Measurements from ENCODE around the gene ALG2. TPM values are rescaled to one million over a fixed set of nuclear protein-coding genes. Genes with fewer than 3 reads are reported as not detected.

ALG2 gene
- total and polyA plus RNA-seq, 2 of the 13 experiments (the other 11 are each of a cell fraction or from before 2014, with no cell fraction given), result 46.2 to 49.0 TPM

DNA sequence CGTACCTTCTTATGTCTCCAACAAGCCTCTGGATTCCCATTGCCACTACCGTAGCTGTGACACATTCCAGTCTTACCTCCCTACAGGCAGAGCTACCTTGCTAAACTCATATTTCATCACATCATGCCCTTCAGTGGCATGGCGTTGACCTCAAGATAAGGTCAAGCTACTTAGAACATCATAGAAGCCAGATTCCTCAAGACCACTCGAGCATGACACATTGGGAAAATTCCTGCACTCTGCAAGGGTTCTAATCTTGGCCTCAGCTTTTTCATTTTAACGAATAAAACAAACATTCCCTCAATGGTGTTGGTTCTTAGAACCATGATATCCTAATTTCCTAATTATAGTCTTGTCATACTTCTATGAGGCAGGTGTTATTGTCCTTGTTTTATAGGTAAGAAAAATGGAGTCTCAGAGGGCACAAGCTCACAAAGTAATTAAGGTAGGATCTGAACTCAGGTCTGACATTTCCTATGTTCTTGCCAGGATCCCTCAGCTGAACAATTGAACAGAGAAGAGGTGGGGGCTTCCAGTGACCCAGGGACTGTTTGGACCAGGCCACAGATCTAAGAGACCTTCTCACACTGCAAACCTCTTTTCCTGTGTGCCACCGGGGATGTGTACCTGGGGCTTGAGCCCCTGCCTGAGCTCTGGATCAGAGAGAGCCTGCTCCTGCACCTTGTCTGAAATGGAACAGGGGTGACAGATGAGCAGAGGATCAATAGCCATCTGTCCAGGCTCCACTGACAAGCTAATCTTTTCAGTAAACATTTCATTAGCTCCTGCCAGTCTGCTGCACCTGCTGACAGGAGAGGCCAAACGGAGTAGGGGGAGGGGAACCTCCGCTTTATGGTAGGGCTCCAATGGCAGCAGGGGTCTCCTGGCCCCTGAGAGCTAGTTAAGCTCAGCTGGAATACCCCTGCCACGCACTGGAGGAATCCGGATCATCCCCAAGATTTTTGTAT lies 49.3 kb downstream of the ALG2 start (continued):
- TF ChIP-seq, protein P1, sequence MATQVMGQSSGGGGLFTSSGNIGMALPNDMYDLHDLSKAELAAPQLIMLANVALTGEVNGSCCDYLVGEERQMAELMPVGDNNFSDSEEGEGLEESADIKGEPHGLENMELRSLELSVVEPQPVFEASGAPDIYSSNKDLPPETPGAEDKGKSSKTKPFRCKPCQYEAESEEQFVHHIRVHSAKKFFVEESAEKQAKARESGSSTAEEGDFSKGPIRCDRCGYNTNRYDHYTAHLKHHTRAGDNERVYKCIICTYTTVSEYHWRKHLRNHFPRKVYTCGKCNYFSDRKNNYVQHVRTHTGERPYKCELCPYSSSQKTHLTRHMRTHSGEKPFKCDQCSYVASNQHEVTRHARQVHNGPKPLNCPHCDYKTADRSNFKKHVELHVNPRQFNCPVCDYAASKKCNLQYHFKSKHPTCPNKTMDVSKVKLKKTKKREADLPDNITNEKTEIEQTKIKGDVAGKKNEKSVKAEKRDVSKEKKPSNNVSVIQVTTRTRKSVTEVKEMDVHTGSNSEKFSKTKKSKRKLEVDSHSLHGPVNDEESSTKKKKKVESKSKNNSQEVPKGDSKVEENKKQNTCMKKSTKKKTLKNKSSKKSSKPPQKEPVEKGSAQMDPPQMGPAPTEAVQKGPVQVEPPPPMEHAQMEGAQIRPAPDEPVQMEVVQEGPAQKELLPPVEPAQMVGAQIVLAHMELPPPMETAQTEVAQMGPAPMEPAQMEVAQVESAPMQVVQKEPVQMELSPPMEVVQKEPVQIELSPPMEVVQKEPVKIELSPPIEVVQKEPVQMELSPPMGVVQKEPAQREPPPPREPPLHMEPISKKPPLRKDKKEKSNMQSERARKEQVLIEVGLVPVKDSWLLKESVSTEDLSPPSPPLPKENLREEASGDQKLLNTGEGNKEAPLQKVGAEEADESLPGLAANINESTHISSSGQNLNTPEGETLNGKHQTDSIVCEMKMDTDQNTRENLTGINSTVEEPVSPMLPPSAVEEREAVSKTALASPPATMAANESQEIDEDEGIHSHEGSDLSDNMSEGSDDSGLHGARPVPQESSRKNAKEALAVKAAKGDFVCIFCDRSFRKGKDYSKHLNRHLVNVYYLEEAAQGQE (IDR thresholded peaks at IDR 0.05; ENCODE audit: borderline replicate concordance in 1 of 2, low read depth in 1 of 2, low read length in 2 of 2), result no peak
- TF ChIP-seq MEIS1 (CRISPR knock-in tag; IDR thresholded peaks at IDR 0.05; ENCODE audit: borderline replicate concordance) (peak; percentile 99), ZNF124 (CRISPR knock-in tag; IDR thresholded peaks at IDR 0.05) (no peak), MIER3 (CRISPR knock-in tag; IDR thresholded peaks at IDR 0.05; ENCODE audit: borderline replicate concordance) (peak; percentile 48; the same call in 1 of the 2 replicates), EP300 (IDR thresholded peaks at IDR 0.05; ENCODE audit: low read depth in 2 of 2, low read length in 2 of 2) (peak in 1 of 2 experiments; percentile 81; a peak in 2 of 4 replicates), EP300 (CRISPR knock-in tag; IDR thresholded peaks at IDR 0.05; ENCODE audit: borderline replicate concordance) (peak; percentile 72; the same call in 1 of the 2 replicates), MYNN (CRISPR knock-in tag; IDR thresholded peaks at IDR 0.05; ENCODE audit: low read depth) (no peak), BRCA1 (CRISPR knock-in tag; IDR thresholded peaks at IDR 0.05) (no peak), BORCS8-MEF2B (CRISPR knock-in tag; IDR thresholded peaks at IDR 0.05) (peak; percentile 82), ZNF850 (CRISPR knock-in tag; conservative IDR thresholded peaks at IDR 0.05) (no peak), CENPT (CRISPR knock-in tag; IDR thresholded peaks at IDR 0.05; ENCODE audit: low read depth) (no peak), ZFP41 (CRISPR knock-in tag; IDR thresholded peaks at IDR 0.05; ENCODE audit: borderline replicate concordance) (no peak), TFDP2 (CRISPR knock-in tag; IDR thresholded peaks at IDR 0.05) (no peak), ZNF350 (CRISPR knock-in tag; IDR thresholded peaks at IDR 0.05; ENCODE audit: borderline replicate concordance, low read depth) (no peak; the same call in 1 of the 2 replicates), FOXO1 (CRISPR knock-in tag; IDR thresholded peaks at IDR 0.05) (peak; percentile 86), NR2F6 (IDR thresholded peaks at IDR 0.05) (0 out of 2 replicates have a peak, but pooled peaks have one; percentile 35), NR2F6 (CRISPR knock-in tag; IDR thresholded peaks at IDR 0.05) (peak; percentile 74), EZH2 (conservative IDR thresholded peaks at IDR 0.05; ENCODE audit: low read depth, low read length) (no peak), ZNF558 (CRISPR knock-in tag; IDR thresholded peaks at IDR 0.05; ENCODE audit: borderline replicate concordance) (no peak), MIER2 (CRISPR knock-in tag; IDR thresholded peaks at IDR 0.05) (peak; percentile 52; the same call in 1 of the 2 replicates)
- TF ChIP-seq, protein P2, sequence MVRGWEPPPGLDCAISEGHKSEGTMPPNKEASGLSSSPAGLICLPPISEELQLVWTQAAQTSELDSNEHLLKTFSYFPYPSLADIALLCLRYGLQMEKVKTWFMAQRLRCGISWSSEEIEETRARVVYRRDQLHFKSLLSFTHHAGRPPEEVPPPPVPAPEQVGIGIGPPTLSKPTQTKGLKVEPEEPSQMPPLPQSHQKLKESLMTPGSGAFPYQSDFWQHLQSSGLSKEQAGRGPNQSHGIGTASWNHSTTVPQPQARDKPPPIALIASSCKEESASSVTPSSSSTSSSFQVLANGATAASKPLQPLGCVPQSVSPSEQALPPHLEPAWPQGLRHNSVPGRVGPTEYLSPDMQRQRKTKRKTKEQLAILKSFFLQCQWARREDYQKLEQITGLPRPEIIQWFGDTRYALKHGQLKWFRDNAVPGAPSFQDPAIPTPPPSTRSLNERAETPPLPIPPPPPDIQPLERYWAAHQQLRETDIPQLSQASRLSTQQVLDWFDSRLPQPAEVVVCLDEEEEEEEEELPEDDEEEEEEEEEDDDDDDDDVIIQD (CRISPR knock-in tag; IDR thresholded peaks at IDR 0.05; ENCODE audit: low read depth), result no peak
- TF ChIP-seq, protein P3, sequence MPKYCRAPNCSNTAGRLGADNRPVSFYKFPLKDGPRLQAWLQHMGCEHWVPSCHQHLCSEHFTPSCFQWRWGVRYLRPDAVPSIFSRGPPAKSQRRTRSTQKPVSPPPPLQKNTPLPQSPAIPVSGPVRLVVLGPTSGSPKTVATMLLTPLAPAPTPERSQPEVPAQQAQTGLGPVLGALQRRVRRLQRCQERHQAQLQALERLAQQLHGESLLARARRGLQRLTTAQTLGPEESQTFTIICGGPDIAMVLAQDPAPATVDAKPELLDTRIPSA (CRISPR knock-in tag; IDR thresholded peaks at IDR 0.05; ENCODE audit: borderline replicate concordance), result no peak

All from HepG2 (cell line).